ENCODE data around the gene TESK2.

The TESK2 gene

DNA sequence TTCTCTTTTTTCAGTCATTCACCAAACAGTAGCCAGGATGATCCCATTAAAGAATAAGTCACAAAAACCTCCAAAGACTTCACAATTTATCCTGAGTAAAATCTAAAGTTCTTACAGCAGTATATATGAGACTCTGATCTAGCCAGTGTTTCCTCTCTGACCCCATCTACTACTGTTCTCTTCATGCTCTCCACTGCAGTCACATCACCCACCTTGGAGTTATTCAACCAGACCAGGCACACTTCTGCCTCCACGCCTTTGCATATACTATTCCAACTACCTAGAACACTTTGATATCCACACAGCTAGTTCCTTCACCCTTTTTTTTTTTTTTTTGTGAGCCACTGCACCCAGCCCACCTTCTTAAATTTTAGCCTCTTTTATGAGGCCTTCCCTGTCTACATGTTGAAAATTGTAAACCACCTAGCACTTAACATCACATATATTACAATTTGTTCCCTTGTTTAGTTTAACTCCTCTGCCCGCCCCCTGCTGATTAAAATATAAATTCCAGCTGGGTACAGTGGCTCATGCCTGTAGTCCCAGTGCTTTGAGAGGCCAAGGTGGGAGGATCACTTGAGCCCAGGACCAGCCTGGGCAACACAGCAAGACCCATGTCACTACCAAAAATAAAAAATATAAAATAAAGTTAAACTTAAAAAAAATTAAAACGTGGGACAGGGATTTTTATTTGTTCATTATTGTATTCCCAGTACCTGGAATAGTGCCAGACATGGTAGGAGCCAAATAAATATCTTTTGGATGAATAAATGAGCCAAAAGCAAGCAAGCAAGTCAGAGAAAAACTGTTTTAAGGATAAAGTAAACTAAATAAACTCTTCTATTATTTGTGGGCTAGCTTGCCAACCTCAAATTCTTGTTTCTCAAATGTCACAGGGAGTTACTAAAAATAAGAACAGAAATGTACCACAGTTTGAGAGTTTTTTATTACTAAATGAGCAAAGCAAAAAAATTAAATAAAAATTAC is 115.6 kb downstream of the TESK2 start:
- DNase-seq (ENCODE audit: low read depth) = no peak

DNA sequence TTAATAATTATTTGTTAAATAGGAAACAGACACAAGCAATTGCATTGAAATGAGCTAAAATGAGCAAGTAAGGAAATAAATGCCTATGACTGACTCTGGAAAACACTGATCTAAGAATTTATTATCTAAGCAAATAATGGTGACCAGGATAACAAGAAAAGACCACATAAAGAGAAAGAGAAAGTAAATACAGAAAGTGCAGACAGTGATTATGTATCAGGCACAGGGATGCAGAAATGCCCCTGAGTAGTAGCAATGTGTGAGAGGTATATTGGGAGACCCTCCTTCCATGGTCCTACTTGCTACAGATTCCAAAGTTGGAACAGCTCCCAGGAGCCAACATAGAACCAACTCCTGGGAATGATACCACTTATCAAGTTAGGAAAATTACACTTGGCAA is 117.4 kb downstream of the TESK2 start:
- no peak for DNase-seq (ENCODE audit: low read depth)

DNA sequence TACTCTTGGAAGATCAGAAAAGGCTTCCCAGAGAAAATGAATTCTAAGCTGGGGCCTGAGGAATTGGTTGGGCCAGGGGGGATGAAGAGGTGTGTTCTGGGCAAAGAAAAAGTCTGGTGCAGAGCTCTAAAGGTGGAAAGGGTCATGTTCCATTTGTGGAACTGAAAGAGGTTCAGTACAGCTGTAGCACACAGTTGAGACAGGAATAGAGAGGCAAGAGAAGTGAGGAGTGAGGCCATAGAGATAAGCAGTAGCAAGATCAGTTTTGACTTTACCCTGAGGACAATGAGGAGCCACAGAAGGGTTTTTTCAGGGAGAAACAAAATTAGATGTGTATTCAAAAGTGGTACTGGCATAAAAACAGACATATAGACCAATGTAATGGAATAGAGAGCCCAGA is 120.4 kb downstream of the TESK2 start:
- DNase-seq (ENCODE audit: low read depth) = no peak

DNA sequence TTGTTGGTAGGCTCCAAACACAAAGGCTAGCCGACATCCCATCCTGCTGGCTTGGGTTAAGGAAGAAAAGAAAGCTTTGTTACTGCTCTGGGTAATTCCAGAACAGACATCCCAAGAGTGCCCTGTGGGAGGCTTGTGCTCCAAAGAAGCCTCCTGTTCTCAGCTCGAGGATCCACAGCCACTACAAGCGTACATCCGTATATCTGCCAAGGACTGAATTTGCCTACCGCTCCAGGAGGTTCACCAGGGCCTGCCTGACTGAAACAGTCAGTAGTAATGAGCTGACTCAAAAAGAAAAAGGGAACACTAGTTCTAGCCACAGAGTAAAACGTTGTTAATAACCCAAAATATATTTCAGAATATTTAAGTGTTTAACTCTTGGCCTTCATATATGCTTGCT is 125.9 kb downstream of the TESK2 start:
- DNase-seq (ENCODE audit: low read depth) = no peak

DNA sequence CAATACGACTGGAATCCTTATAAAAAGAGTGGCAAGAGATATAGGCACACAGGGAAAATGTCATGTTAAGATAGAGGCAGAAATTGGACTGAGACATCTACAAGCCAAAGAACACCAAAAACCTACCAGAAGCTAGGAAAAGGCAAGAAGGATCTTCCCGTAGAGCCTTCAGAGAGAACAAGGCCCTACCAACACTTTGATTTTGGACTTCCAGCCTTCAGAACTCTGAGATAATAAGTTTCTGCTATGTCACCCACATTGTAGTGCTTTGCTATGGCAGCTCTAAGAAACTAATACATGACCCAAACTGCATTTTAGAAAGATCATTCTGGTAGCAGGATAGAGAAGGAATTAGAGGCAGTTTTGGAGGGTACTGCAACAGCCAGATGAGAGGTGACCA is 126.7 kb downstream of the TESK2 start:
- no peak for DNase-seq (ENCODE audit: low read depth)

DNA sequence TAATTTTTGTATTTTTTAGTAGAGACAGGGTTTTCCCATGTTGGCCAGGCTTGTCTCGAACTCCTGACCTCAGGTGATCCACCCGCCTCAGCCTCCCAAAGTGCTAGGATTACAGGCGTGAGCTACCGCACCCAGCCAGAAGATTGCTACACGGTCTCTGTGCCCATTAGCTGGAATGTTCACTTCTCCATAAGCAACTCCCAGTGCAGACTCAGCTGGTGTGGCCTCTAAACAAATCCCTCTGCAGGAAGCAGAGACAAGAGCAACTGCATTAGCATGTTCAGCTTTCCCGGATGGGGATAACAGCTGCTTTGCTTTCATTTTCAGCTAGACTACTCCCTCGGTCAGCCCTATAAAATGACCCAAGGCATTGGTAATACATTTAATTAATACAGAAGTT is 130.0 kb downstream of the TESK2 start:
- peak; percentile 81 for DNase-seq (ENCODE audit: low read depth)

DNA sequence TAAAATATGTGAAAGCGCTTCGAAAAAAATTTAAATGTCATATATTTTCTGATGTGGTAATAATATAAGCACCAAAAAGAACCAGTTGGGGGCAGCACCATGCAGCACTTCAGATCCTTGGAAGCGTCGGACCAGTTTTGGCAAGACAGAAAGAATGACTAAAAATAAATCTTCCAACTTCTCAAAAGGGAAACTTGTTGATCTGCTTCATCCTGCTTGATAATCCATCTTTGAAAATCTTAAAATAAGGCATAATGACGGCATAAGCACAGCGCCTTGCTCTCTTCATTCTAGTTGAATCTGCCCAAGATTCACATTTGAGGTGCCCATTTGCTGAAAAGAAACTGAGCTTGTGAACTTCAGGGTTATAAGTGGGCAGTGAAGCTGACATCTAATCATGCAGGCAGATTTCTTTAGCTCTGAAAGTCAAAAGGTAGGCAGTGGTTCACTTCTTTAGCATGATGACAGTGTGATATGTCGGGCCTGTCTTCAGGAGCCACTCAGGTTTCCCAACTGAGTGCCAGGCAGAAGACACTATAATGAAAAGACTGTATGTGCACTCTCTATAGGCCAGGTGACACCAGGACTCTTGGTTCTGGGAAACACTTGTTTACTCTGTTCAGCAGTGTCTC is 131.0 kb downstream of the TESK2 start:
- DNase-seq (ENCODE audit: low read depth) = peak; percentile 81

DNA sequence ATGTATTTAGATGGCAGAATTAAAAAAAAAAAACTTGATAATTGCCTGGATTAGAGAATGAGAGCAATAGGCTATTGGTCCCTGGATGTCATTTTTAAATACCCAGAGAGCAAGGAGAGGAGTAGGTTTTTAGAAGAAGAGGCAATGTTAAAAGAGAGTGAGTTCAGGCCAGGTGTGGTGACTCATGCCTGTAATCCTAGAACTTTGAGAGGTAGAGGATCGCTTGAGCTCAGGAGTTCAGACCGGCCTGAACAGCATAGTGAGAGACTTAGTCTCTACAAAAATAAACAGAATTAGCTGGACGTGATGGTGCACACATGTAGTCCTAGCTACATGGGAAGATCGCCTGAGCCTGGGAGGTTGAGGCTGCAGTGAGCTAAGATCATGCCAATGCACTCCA is 134.8 kb downstream of the TESK2 start:
- DNase-seq (ENCODE audit: low read depth) = peak; percentile 34

DNA sequence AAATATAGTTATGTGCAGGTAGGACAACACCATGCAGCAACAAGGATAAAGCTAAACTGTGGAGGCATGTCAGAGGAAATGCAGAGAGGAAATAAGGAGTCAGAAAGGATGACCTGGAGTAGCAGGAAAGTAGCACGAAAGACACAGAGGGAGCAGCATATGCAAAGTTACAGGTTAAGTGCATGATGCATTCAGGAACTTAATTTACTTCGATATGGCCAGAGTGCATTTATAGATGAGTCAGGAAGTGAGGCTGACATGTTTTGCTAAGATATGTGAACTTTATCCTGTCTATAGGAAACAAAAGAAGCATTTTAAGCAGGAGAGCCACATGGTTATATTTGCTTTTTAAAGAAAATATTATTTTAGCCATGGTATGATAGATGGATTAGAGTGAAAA is 135.3 kb downstream of the TESK2 start:
- DNase-seq (ENCODE audit: low read depth) = no peak

DNA sequence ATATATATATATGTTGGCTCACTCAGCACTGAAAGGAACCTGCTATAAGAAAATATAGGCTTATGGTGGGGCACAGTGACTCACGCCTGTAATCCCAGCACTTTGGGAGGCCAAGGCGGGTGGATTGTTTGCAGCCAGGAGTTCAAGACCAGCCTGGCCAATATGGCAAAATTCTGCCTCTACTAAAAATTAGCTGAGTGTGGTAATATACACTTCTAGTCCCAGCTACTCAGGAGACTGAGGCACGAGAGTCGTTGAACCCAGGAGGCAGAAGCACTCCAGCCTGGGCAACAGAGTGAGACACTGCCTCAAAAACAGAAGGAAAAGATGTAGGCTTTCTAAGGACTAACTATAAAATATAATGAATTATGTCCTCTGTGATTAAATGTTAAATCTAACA is 136.1 kb downstream of the TESK2 start:
- DNase-seq (ENCODE audit: low read depth) = no peak

DNA sequence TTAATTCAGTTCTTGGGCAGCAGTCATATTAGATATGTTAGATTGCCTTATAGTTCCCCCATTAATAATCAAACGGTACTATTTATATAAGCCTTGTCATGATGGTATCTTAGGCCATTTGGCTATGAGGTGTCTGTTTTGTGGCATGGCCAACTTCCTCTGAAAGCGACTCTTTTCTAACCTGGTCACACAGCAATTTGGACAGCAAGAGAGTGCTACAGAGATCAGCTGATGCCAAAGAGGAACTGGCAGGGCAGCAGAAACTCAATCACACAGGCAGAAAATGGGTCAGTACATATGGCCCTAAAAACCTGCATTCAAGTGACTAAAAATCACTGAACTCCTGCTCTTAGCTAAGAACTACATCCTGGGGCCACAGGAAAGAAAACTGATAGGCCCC is 137.3 kb downstream of the TESK2 start:
- DNase-seq (ENCODE audit: low read depth) = no peak

DNA sequence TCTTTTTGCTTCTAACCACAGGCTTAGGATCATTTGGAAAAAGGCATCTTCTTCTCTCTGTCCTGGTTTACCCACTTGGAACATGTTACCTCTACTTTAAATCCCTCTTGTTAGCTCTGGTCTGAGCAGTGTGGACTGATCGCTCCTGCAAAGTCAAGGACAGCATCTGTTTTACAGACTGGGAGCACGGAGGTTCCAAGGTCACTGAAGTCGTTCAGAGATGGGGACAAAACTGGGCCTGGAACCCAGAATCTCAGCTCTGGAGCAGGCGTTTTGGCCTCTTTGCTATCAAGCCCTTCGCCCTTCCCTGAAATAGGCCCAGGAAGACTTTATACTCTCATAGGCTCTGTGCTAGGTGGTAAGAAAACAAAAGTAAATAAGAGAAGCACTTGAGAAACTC is 139.5 kb downstream of the TESK2 start:
- DNase-seq (ENCODE audit: low read depth) = no peak

DNA sequence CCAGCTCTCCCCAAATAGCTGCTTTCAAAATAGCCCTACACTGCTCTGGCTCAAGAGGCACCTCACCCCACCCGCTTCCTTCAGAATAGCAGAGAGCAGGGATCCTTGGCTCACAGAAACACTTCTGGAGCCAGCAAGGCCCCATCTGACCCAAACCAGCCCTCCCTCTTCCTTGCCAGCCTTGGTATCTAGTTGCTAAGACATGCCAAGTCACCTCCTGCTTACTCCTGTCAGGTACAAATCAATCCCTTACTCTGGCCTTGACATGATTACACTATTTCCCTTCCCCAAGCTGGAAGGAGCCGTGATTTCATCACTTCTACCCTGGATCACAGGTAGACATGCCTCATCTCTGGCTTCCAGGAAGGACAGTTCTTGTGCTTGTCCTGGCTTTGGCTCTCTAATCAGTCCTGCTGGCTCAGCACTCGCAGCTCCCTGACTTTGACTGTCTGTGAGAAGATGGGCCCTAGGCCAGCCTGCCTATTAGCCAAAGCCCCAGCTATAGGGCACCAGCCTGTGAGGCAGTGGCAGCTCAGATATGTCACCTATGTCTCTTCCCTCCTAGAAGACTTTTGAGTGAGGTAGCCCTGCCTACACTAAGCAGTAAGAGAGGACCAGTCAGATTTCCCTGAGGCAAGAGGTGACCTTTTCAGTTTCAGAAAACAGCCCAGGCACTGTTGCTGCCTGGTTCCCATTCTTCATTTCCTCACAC is 141.8 kb downstream of the TESK2 start:
- no peak for DNase-seq (ENCODE audit: low read depth)

DNA sequence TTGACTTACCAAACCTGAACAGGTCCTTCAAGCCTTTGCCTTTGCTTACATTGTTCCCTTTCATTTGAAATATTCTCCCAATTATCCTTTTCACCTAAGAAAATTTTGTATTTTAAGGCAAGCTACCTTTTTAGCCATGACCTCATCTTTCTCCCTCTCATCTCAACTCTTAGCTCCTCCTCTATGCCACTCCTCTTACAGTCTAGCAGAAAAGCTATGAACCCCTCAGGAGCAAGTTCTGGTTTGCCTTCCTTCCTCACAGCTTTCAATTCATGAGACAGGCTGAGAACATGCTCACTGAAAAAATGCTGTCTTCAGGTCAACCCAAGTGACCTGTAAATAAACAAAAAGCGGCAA is 142.4 kb downstream of the TESK2 start:
- no peak for DNase-seq (ENCODE audit: low read depth)

DNA sequence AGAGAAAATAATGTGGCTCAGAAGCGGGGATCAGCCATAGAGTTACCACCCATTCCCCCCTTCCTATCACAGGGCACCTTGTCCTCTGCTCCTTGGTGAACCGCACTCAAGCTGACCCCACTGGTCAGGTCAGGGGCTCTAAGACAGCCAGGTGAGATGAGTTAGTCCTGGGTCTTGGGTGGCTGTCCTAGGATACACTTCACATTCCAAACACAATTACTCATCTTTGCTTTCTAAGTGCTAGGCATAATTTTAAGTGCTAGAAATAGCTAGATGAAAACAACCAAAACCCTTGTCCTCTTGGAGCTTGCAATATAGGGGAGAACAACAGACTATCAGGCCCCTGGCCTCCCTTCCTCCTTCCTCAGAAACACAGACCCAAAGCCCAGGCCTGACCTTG is 142.9 kb downstream of the TESK2 start:
- peak; percentile 43 for DNase-seq (ENCODE audit: low read depth)

DNA sequence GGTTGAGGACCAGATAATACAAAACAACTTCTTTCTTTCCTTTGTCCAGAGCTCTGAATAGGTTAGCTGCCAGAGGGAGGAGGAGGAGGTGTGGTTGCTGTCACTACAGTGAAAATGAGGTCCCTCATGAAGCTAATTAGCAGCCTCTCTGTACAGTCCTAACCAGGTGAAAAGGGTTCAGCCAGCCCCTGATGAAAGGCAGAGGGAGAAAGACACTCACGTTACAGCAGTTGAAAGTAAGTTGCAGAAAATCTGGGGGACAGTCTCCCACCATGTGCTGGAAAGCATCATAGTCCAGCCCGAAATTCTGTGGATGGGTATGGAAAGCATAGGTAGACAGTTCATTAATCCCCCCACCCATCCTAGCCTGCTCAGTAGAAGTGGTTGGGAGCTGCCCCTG is 144.5 kb downstream of the TESK2 start:
- no peak for DNase-seq (ENCODE audit: low read depth)

DNA sequence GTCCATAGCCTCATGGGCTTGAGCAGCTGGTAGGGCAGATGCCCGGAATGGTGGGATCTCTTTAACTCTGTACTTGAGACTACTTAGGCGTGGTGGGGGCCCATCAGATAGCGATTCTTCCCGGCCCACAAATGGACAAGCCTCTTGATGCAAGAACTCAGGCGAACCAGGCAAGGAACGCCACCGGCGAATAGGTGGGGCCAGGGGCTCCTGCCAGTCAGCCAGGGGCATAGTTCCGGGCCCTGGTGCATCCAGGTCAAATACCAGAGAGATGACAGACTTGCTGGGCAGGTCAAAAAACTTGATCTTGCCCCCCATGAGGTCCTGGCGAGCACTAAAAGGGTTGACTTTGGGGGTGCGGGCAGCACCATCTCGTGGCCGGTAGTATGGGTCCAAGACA is 145.9 kb downstream of the TESK2 start:
- no peak for DNase-seq (ENCODE audit: low read depth)

DNA sequence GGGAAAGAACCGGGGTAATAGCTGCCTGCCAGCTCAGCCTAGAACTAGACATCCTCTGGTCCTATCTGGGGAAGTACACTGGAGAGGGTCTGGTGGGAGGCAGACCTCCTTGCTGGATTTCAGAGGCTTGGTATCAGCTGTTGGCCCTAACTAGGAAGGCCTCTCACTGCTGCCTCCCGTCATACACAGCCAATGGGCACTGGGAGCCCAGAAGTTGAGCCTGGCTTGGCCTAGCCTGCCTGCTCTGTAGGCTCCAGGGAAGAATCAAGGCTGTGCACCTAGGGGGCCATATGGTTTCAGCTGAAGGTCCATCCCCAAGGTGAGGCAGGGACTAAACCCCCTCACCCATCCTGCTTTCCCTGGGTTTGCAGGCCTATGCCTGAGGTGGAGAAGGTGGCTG is 146.5 kb downstream of the TESK2 start:
- no peak for DNase-seq (ENCODE audit: low read depth)

DNA sequence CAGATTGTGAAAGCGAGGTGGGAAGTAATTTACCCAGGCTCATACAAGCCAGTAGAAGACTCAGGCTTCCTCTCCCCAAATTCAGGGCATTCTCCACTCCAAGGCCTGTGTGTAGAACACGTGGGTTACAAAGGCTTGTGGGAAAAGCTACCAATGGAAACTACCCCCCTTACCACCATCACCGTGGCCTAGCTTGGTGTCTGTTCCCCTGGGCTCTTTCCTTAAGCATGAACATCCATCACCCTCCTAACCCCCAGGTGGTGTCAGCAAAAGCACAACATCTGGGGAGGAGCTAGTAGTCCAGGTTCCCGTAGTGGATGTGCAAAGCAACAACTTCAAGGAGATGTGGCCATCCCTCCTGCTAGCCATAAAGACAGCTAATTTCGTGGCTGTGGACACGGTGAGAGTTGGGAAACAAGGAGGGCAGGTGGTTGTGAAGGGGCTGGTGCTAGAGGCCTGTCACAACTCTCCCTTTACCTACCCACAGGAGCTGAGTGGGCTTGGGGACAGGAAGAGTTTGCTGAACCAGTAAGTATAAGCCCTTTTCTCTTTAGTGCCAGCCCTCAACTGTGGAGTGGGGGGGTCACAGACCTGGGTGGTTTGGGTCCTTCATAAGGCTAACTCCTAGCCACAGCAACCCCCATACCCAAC is 150.0 kb downstream of the TESK2 start:
- no peak for DNase-seq (ENCODE audit: low read depth)

DNA sequence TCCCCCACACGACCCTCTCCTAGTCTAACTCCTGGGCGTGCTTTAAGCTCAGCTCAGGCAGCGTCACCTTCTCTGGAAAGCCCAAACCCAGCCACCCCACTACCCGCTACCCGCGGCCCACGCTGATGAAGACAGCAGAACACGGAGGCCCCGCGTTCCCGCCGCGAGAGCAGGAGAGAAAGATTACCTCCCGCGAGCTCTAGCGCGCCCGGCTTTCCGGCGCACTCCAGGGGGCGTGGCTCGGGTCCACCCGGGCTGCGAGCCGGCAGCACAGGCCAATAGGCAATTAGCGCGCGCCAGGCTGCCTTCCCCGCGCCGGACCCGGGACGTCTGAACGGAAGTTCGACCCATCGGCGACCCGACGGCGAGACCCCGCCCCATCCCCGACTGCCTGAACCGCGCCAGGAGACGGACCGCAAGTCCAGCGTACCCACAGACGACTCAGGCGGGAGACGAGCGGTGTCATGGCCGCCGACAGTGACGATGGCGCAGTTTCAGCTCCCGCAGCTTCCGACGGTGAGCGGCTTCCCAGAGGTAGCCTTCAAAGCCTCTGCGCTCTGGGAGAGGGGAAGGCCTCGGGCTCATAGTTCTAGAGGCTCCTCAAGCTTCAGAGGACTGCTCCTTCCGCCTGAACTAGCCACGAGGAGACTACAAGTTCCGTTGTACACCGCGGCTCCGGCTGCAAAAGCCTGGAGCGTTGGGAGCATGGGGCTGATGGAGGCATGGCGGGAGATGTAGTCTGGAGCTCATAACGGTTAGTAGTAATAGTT is 151.0 kb downstream of the TESK2 start, which contains the start of the genes MUTYH and TOE1:
Gene MUTYH, minus strand, starts transcription at position 652 of the 770 bp plus-strand sequence. CDS start 5,935 bp downstream, outside the sequence.
Gene TOE1, plus strand, starts transcription at position 382 of the 770 bp plus-strand sequence. Its CDS starts 83 bp downstream, at position 465.
- peak; percentile 94 for DNase-seq (ENCODE audit: low read depth)

DNA sequence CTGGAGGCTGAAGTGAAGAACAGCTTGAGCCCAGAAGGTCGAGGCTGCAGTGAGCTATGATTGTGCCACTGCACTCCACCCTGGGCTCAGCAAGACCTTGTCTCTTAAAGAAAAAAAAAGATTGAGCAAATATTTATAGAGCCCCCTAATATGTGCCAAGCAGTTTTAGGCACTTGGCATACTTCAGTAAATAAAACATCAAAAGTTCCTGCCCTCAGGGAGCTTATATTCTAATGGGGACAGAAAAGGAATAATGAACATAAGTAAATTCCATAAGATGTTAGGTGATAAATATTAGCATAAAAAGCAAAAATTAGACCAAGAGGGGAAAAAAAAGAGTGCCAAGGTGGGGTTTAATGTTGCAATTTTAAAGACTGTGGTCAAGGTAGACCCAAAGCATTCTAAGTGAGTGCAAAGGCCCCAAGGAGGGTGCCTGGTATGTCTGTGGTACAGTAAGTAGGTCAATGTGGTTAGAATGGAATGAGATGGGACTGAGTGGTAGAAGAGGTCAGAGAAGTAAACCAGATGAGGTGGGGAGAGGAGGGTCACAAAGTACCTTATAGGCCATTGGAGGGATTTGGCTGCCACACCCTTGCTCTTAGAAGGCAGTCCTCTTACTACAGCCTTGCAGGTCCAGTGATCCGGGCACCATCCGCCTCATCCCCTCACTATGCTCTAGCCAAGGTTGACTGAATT is 153.2 kb downstream of the TESK2 start:
- DNase-seq (ENCODE audit: low read depth) = no peak
